ENCODE data around the gene SIPA1.

Gene SIPA1

GRCh38 chr11:65616575-65617001 is 21.3 kb upstream of the SIPA1 start:
- Histone ChIP-seq H3K4me1 (ENCODE audit: control insufficient read depth in 2 of 2, insufficient read depth in 2 of 2, low read length in 2 of 2) (peaks cover 30 to 31% of the 10 kb centered on the region in 2 donors), H3K36me3 (ENCODE audit: control insufficient read depth in 2 of 2, insufficient read depth in 2 of 2, low read length in 2 of 2) (peaks cover 43 to 44% of the 10 kb centered on the region in 2 donors), H3K9me3 (ENCODE audit: control insufficient read depth in 2 of 2, low read length in 2 of 2) (no peaks in the 10 kb centered on the region), H3K27ac (ENCODE audit: low read depth in 2 of 2, low read length in 2 of 2) (peak overlapping the region in 1 of 2 donors; percentile 98), H3K9ac (ENCODE audit: low read depth in 1 of 2, low read length in 2 of 2) (peak overlapping the region; percentile 52 to 81), H3K27me3 (ENCODE audit: control insufficient read depth in 2 of 2, insufficient read depth in 2 of 2, low read length in 2 of 2) (no peaks in the 10 kb centered on the region), H3K4me3 (ENCODE audit: low read length in 2 of 2) (peak overlapping the region; percentile 85 to 86)

- Histone ChIP-seq H3K4me1 (ENCODE audit: control insufficient read depth in 2 of 2, insufficient read depth in 2 of 2, low read length in 2 of 2) (peaks cover 23 to 25% of the 10 kb centered on the region in 2 donors), H3K27ac (ENCODE audit: low read depth in 2 of 2, low read length in 2 of 2) (no peak overlapping the region), H3K36me3 (ENCODE audit: control insufficient read depth in 2 of 2, insufficient read depth in 2 of 2, low read length in 2 of 2) (peaks cover 43 to 48% of the 10 kb centered on the region in 2 donors), H3K9me3 (ENCODE audit: control insufficient read depth in 2 of 2, low read length in 2 of 2) (no peaks in the 10 kb centered on the region), H3K9ac (ENCODE audit: low read depth in 1 of 2, low read length in 2 of 2) (peak overlapping the region in 1 of 2 donors; percentile 52), H3K27me3 (ENCODE audit: control insufficient read depth in 2 of 2, insufficient read depth in 2 of 2, low read length in 2 of 2) (no peaks in the 10 kb centered on the region), H3K4me3 (ENCODE audit: low read length in 2 of 2) (peak overlapping the region; percentile 85 to 86)
These were observed 20.6 kb upstream of the SIPA1 start for GRCh38 chr11:65617136-65617850.

DNA sequence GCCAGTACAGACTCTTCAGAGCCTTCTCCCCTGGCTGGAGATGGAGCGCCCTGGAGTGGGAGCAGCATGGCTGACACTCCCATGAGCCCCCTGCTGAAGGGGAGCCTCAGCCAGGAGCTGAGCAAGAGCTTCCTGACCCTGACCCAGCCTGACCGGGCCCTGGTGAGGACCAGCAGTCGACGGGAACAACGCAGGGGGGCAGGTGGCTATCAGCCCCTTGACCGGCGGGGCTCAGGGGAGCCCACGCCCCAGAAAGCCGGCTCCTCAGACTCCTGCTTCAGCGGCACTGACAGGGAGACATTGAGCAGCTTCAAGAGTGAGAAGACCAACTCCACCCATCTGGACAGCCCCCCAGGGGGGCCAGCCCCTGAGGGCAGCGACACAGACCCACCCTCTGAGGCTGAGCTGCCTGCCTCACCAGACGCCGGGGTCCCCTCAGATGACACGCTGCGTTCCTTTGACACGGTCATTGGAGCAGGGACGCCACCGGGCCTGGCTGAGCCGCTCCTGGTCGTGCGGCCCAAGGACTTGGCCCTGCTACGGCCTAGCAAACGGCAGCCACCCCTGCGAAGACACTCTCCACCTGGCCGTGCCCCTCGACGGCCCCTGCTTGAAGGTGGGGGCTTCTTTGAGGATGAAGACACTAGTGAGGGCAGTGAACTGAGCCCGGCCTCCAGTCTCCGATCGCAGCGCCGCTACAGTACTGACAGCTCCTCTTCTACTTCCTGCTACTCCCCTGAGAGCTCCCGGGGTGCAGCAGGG is 19.7 kb upstream of the SIPA1 start:
- Histone ChIP-seq H3K27ac (ENCODE audit: low read depth in 2 of 2, low read length in 2 of 2) (no peak overlapping the region), H3K4me1 (ENCODE audit: control insufficient read depth in 2 of 2, insufficient read depth in 2 of 2, low read length in 2 of 2) (peaks cover 15 to 16% of the 10 kb centered on the region in 2 donors), H3K9me3 (ENCODE audit: control insufficient read depth in 2 of 2, low read length in 2 of 2) (no peaks in the 10 kb centered on the region), H3K4me3 (ENCODE audit: low read length in 2 of 2) (no peak overlapping the region), H3K36me3 (ENCODE audit: control insufficient read depth in 2 of 2, insufficient read depth in 2 of 2, low read length in 2 of 2) (peaks cover 38 to 50% of the 10 kb centered on the region in 2 donors), H3K27me3 (ENCODE audit: control insufficient read depth in 2 of 2, insufficient read depth in 2 of 2, low read length in 2 of 2) (no peaks in the 10 kb centered on the region), H3K9ac (ENCODE audit: low read depth in 1 of 2, low read length in 2 of 2) (no peak overlapping the region)

DNA sequence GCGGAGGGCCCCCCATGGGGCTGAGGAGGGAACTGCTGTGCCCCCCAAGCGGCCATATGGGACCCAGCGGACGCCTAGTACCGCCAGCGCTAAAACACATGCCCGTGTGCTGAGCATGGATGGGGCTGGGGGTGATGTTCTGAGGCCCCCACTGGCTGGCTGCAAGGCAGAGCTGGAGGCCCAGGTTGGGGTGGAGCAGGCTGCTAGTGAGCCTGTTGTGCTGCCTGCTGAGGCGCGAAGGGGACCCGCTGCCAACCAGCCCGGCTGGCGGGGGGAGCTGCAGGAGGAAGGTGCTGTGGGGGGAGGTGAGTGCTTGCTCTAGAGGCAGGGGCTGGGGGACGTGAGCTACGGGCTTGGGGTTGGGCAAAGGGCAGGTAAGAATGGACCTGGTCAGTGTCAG is 19.1 kb upstream of the SIPA1 start:
- no peaks in the 10 kb centered on the region for H3K27me3 ChIP-seq (ENCODE audit: control insufficient read depth in 2 of 2, insufficient read depth in 2 of 2, low read length in 2 of 2)
- H3K36me3 ChIP-seq (ENCODE audit: control insufficient read depth in 2 of 2, insufficient read depth in 2 of 2, low read length in 2 of 2), result peaks cover 44 to 56% of the 10 kb centered on the region in 2 donors
- H3K27ac ChIP-seq (ENCODE audit: low read depth in 2 of 2, low read length in 2 of 2), result no peak overlapping the region
- H3K9ac ChIP-seq (ENCODE audit: low read depth in 1 of 2, low read length in 2 of 2), result no peak overlapping the region
- H3K9me3 ChIP-seq (ENCODE audit: control insufficient read depth in 2 of 2, low read length in 2 of 2), result no peaks in the 10 kb centered on the region
- H3K4me3 ChIP-seq (ENCODE audit: low read length in 2 of 2), result no peak overlapping the region
- peaks cover 12 to 15% of the 10 kb centered on the region in 2 donors for H3K4me1 ChIP-seq (ENCODE audit: control insufficient read depth in 2 of 2, insufficient read depth in 2 of 2, low read length in 2 of 2)

DNA sequence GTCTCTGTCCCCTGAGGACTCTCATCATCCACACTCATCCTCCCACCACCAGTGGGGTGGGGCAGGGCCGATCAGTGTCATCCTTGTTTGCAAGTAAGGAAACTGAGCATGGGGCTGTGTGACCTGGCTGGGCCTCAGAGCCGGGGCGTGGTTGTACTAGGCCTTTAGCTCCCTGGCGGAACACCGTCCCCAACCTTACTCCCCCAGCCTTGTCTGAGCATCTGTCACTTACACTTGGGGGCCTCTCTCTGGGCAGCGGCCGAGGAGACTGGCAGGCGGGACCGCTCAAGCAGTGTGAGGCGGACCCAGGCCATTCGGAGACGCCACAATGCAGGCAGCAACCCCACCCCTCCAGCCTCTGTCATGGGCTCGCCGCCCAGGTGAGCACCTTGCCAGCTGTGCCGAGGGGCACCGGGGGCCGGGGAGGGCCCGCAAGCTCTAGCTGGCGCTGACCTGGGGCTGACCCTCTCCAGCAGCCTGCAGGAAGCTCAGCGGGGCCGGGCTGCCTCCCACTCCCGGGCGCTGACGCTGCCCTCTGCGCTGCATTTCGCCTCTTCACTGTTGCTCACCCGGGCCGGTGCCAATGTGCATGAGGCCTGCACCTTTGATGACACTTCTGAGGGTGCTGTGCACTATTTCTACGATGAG is 18.5 kb upstream of the SIPA1 start:
- no peak overlapping the region for H3K9ac ChIP-seq (ENCODE audit: low read depth in 1 of 2, low read length in 2 of 2)
- H3K4me1 ChIP-seq (ENCODE audit: control insufficient read depth in 2 of 2, insufficient read depth in 2 of 2, low read length in 2 of 2), result peaks cover 12 to 15% of the 10 kb centered on the region in 2 donors
- H3K4me3 ChIP-seq (ENCODE audit: low read length in 2 of 2), result no peak overlapping the region
- no peaks in the 10 kb centered on the region for H3K27me3 ChIP-seq (ENCODE audit: control insufficient read depth in 2 of 2, insufficient read depth in 2 of 2, low read length in 2 of 2)
- no peak overlapping the region for H3K27ac ChIP-seq (ENCODE audit: low read depth in 2 of 2, low read length in 2 of 2)
- peaks cover 45 to 62% of the 10 kb centered on the region in 2 donors for H3K36me3 ChIP-seq (ENCODE audit: control insufficient read depth in 2 of 2, insufficient read depth in 2 of 2, low read length in 2 of 2)
- H3K9me3 ChIP-seq (ENCODE audit: control insufficient read depth in 2 of 2, low read length in 2 of 2), result no peaks in the 10 kb centered on the region

GRCh38 chr11:65620666-65621065 is 17.2 kb upstream of the SIPA1 start:
- Histone ChIP-seq H3K36me3 (ENCODE audit: control insufficient read depth in 2 of 2, insufficient read depth in 2 of 2, low read length in 2 of 2) (peaks cover 49 to 66% of the 10 kb centered on the region in 2 donors), H3K9me3 (ENCODE audit: control insufficient read depth in 2 of 2, low read length in 2 of 2) (no peaks in the 10 kb centered on the region), H3K4me1 (ENCODE audit: control insufficient read depth in 2 of 2, insufficient read depth in 2 of 2, low read length in 2 of 2) (peaks cover 12 to 15% of the 10 kb centered on the region in 2 donors)

DNA sequence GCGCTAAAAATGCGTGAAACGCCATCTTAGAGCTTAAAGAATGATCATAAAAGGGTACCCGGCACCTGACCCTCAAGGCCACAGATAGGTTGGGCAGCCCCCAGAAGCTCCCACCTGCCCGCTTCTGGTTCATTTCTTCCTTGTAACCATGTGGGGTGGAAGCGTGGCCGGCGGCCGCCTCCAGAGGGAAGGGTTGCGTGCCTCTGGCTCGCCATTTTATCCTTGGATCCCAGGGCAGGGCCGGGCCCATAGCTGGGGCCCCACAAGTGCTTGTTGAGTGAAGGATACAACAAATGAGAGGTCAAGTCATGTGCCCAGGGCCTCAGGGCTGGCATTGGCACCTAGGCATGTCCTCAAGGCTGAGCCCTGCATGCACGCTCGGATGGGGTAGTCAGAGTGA is 16.4 kb upstream of the SIPA1 start:
- Histone ChIP-seq H3K4me1 (ENCODE audit: control insufficient read depth in 2 of 2, insufficient read depth in 2 of 2, low read length in 2 of 2) (peaks cover 9 to 11% of the 10 kb centered on the region in 2 donors), H3K27ac (ENCODE audit: low read depth in 2 of 2, low read length in 2 of 2) (no peak overlapping the region), H3K4me3 (ENCODE audit: low read length in 2 of 2) (no peak overlapping the region), H3K36me3 (ENCODE audit: control insufficient read depth in 2 of 2, insufficient read depth in 2 of 2, low read length in 2 of 2) (peaks cover 54 to 72% of the 10 kb centered on the region in 2 donors), H3K9me3 (ENCODE audit: control insufficient read depth in 2 of 2, low read length in 2 of 2) (no peaks in the 10 kb centered on the region), H3K9ac (ENCODE audit: low read depth in 1 of 2, low read length in 2 of 2) (no peak overlapping the region), H3K27me3 (ENCODE audit: control insufficient read depth in 2 of 2, insufficient read depth in 2 of 2, low read length in 2 of 2) (no peaks in the 10 kb centered on the region)

More at GRCh38 chr11:65620666-65621065, 17.2 kb upstream of the SIPA1 start:
- Histone ChIP-seq H3K27ac (ENCODE audit: low read depth in 2 of 2, low read length in 2 of 2) (no peak overlapping the region), H3K9ac (ENCODE audit: low read depth in 1 of 2, low read length in 2 of 2) (no peak overlapping the region), H3K27me3 (ENCODE audit: control insufficient read depth in 2 of 2, insufficient read depth in 2 of 2, low read length in 2 of 2) (no peaks in the 10 kb centered on the region), H3K4me3 (ENCODE audit: low read length in 2 of 2) (no peak overlapping the region)

- H3K4me3 ChIP-seq (ENCODE audit: low read length in 2 of 2), result no peak overlapping the region
- peaks cover 3 to 5% of the 10 kb centered on the region in 2 donors for H3K4me1 ChIP-seq (ENCODE audit: control insufficient read depth in 2 of 2, insufficient read depth in 2 of 2, low read length in 2 of 2)
- H3K9ac ChIP-seq (ENCODE audit: low read depth in 1 of 2, low read length in 2 of 2), result no peak overlapping the region
- H3K36me3 ChIP-seq (ENCODE audit: control insufficient read depth in 2 of 2, insufficient read depth in 2 of 2, low read length in 2 of 2), result peaks cover 59 to 77% of the 10 kb centered on the region in 2 donors
- no peaks in the 10 kb centered on the region for H3K9me3 ChIP-seq (ENCODE audit: control insufficient read depth in 2 of 2, low read length in 2 of 2)
- no peak overlapping the region for H3K27ac ChIP-seq (ENCODE audit: low read depth in 2 of 2, low read length in 2 of 2)
- no peaks in the 10 kb centered on the region for H3K27me3 ChIP-seq (ENCODE audit: control insufficient read depth in 2 of 2, insufficient read depth in 2 of 2, low read length in 2 of 2)
These were observed 15.9 kb upstream of the SIPA1 start for GRCh38 chr11:65622011-65622410.

DNA sequence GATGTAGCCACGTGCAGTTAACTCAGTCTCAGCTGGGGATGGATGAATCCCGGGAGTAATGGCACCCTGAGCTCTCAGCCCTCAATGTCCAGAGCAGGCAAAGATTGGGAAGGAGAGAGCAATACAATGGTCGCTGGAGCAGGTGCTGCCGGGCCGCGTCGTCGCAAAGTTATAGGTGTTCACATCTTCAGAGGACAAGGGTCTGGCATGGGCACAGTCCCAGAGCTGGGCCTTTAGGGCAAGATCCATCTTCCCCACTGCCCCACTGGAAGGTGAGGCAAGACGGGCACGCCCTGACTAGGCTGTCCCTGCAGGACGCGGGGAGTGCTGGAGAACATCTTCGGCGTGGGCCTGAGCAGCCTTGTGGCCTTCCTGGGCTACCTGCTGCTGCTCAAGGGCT is 14.7 kb upstream of the SIPA1 start:
- Histone ChIP-seq H3K27ac (ENCODE audit: low read depth in 2 of 2, low read length in 2 of 2) (no peak overlapping the region), H3K27me3 (ENCODE audit: control insufficient read depth in 2 of 2, insufficient read depth in 2 of 2, low read length in 2 of 2) (no peaks in the 10 kb centered on the region), H3K4me3 (ENCODE audit: low read length in 2 of 2) (no peak overlapping the region), H3K36me3 (ENCODE audit: control insufficient read depth in 2 of 2, insufficient read depth in 2 of 2, low read length in 2 of 2) (peaks cover 66 to 77% of the 10 kb centered on the region in 2 donors), H3K9ac (ENCODE audit: low read depth in 1 of 2, low read length in 2 of 2) (no peak overlapping the region), H3K4me1 (ENCODE audit: control insufficient read depth in 2 of 2, insufficient read depth in 2 of 2, low read length in 2 of 2) (no peaks in the 10 kb centered on the region), H3K9me3 (ENCODE audit: control insufficient read depth in 2 of 2, low read length in 2 of 2) (no peaks in the 10 kb centered on the region)
